H1 (cell line): Measurements from ENCODE around the gene SSR1. TPM values are rescaled to one million over a fixed set of nuclear protein-coding genes. Genes with fewer than 3 reads are reported as not detected.

Experiments
- GABPA ChIP-seq: IDR thresholded peaks from 2 replicates; pipeline ENCODE4 v1.6.1; 2011; ENCODE audit warnings: mild to moderate bottlenecking, low read length, moderate library complexity, borderline replicate concordance; ENCODE audit not compliant: insufficient read depth
- polyA plus RNA-seq, 7 experiments: library from polyadenylated mRNA; depleted of rRNA in 3 of 7; stranded (reverse) in 5 of 7; unstranded in 2 of 7; fragments of >200 nt in 5 of 7; fragments of 200-250 nt in 2 of 7; gene quantifications; 1 replicate in 5 of 7; 2 replicates in 1 of 7; 4 replicates in 1 of 7; pipeline versions ENCODE4 v1.2.1 to v1.2.3, GENCODE V29; 2011 to 2013; ENCODE audit warnings: missing spikeins in 2 of 7, mixed read lengths in 2 of 7
- total RNA-seq: library from RNA; stranded (reverse); fragmentation: NEBNext Ultra II Directional; extraction: Animal tissue kit (Norgen Biotek cat#: 25700); gene quantifications from 2 replicates; pipeline ENCODE4 v1.2.1, GENCODE V29; 2021

SSR1 gene
- total and polyA plus RNA-seq, 2 of the 8 experiments (the other 6 are each of a cell fraction or from before 2014, with no cell fraction given) = 26.6 to 117 TPM

DNA sequence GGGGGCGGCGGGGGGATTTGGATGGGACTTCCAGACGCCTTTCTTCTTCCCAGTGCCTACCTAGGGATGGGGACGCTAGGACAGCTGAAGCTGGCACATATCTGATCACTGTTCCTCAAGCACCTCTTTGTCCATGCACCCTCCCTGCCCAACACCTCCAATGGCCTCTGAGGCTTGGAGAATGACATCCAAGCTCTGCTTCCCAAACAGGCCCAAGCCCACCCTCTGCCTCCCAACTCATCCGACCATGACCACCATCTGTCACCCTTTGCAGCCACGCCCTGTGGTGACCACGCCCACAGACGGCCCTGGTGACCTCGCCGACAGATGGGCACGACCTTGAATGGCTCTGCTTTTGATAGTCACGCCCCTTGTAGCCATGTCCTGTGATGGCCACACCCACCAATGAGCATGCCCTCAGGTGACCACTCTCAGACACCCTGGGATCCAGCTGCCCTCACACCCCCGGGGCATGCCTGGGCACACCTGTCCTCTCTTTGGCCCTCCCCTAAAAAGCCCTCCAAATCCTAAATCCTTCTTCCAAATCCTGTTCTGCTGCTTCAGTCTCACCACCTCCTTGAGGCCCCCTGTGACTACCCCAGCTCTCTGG lies 51.0 kb downstream of the SSR1 start (continued):
- no peak for TF ChIP-seq GABPA
